Activated naive CD8-positive, alpha-beta T cell treated with anti-CD3 and anti-CD28 coated beads, Interleukin-2, amount 10 ng/mL, durations not matched to agents 7 days and 5 days (primary cell): ENCODE results near the gene PSAP. TPM values are rescaled to one million over a fixed set of nuclear protein-coding genes. Genes with fewer than 3 reads are reported as not detected.
"Not testable (repeated sequence)": the region's sequence is repeated elsewhere in the genome, so short reads cannot be mapped to it uniquely, and the experiment has no call there.

ENCODE experiments used
- ATAC-seq: fragments of 150-1000 bp; cut with Tn5 transposase; one replicate; pipeline ENCODE4 v1.10.0; 2021; ENCODE audit warnings: low read depth, moderate library complexity
- POLR2A ChIA-PET: fragments of 350-600 bp; sonication (Branson Sonifier 250); formaldehyde crosslinking; loops from one replicate; lab custom pipeline; 2021; ENCODE audit warnings: antibody characterized with exemption; lab: Charles Lee
- DNase-seq: peaks from one replicate; pipeline ENCODE4 v3.0.0; 2021
- H3K27ac Mint-ChIP-seq: one replicate; pipeline ENCODE4 v1.8.0; 2022; ENCODE audit warnings: mild to moderate bottlenecking, mixed read lengths
- H3K27me3 Mint-ChIP-seq: one replicate; pipeline ENCODE4 v1.8.0; 2022; ENCODE audit warnings: mild to moderate bottlenecking, moderate library complexity, mixed read lengths
- H3K36me3 Mint-ChIP-seq: one replicate; pipeline ENCODE4 v1.8.0; 2021; ENCODE audit warnings: mild to moderate bottlenecking, mixed read lengths
- H3K4me1 Mint-ChIP-seq: one replicate; pipeline ENCODE4 v1.8.0; 2021; ENCODE audit warnings: mixed read lengths
- H3K4me3 Mint-ChIP-seq: one replicate; pipeline ENCODE4 v1.8.0; 2022; ENCODE audit warnings: mild to moderate bottlenecking, moderate library complexity, mixed read lengths
- H3K9me3 Mint-ChIP-seq: one replicate; pipeline ENCODE4 v1.8.0; 2021; ENCODE audit warnings: mixed read lengths
- total RNA-seq, 2 experiments: library from RNA; stranded (reverse); gene quantifications; one replicate each; pipeline ENCODE4 v1.2.3, GENCODE V29; 2021

PSAP gene
- total RNA-seq, 2 experiments from 2014 or later: 171 to 175 TPM

DNA sequence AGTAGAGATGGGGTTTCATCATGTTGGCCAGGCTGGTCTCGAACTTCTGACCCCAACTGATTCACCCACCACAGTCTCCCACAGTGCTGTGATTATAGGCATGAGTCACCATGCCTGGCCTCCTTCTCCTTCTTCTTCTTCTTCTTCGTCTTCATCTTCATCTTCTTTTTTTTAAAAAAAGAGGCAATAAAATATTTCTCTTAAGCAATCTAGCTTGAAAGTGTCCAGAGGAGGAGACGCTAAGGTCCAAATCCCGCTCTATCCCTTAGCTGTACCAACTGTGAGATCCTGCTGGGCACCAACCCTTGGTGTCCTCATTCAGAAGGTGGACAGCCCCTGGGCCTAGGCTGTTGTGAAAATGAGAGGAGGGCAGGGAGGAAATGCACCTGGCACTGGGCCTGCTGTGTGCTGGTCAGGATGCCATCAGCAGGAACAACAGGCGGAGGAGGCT, 13.9 kb upstream of the PSAP start:
- H3K27me3 Mint-ChIP-seq: peaks cover 4% of the 10 kb centered on the region
- H3K4me3 Mint-ChIP-seq: no peak overlapping the region
- POLR2A ChIA-PET: no interaction called here
- ATAC-seq (no peak), DNase-seq (no peak)
- H3K27ac Mint-ChIP-seq: no peak overlapping the region
- H3K4me1 Mint-ChIP-seq: peaks cover 7% of the 10 kb centered on the region
- no peaks in the 10 kb centered on the region for H3K9me3 Mint-ChIP-seq
- no peaks in the 10 kb centered on the region for H3K36me3 Mint-ChIP-seq

DNA sequence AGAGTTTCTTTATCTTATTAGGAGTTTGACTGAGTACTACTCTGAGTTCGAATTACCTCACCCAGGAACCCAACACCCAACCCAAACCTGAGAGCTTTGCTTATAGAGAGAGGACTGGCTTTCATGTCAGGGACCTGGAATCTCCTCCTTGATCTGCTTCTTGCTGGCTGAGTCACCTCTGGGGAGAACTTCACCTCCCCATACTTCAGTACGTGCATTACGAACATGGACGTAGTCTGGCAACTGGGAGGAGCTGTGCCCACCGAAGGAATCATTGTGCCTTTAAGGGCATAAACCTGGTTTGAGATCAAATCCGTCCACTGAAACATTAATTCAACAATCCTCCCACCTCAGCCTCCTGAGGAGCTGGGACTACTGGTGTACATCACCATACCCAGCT, 12.2 kb upstream of the PSAP start:
- no peaks in the 10 kb centered on the region for H3K9me3 Mint-ChIP-seq
- ATAC-seq (no peak), DNase-seq (no peak)
- POLR2A ChIA-PET: no interaction called here
- peaks cover 6% of the 10 kb centered on the region for H3K4me1 Mint-ChIP-seq
- H3K4me3 Mint-ChIP-seq: no peak overlapping the region
- H3K27ac Mint-ChIP-seq: no peak overlapping the region
- no peaks in the 10 kb centered on the region for H3K36me3 Mint-ChIP-seq
- peaks cover 2% of the 10 kb centered on the region for H3K27me3 Mint-ChIP-seq

DNA sequence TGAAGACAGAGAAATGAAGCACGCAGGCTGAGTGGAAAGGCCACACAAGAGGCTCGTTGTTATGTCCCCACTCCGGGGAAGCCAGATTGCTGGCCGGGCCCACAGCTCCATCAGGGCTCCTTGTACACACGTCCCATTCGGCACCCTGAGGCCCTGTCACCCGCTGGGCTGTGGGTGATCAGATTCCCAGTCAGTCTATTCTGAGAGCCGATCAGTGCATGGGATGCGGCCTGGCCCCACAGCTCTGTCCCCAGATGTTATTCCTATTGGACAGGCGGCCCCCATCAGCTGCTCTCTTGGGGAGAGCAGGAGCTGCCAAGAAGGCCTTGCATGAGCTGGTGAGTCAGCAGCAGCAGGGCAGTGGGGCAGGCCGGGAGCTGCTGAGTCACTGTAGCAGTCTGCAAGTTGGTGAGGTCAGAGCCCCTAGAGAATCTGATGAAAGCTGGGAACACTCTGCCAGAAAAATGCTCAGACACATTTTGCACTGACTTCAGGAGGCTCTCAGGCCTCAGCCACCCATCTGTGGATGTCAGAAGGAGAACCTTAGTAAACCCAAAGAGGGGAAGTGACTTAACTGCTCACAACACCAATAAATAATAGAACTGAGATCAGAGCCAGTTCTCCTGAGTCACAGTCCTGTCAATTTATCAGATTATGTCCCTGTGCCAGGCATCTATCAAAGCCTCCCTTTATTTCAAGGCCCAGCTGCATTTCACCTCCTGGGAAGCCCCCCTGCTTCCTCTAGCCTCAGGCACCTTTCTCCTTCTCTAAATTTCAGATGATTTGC, 9.4 kb upstream of the PSAP start:
- ATAC-seq (peak; percentile 26), DNase-seq (no peak)
- Mint-ChIP-seq H3K27ac (no peak overlapping the region), H3K4me1 (peaks cover 5% of the 10 kb centered on the region), H3K27me3 (peaks cover 4% of the 10 kb centered on the region), H3K36me3 (no peaks in the 10 kb centered on the region), H3K9me3 (no peaks in the 10 kb centered on the region), H3K4me3 (no peak overlapping the region)
- POLR2A ChIA-PET: interaction anchor here (1.1 kb wide), 1 partner anchor 18 kb away, joined by 3 read pairs; no protein-coding TSS in a partner anchor

DNA sequence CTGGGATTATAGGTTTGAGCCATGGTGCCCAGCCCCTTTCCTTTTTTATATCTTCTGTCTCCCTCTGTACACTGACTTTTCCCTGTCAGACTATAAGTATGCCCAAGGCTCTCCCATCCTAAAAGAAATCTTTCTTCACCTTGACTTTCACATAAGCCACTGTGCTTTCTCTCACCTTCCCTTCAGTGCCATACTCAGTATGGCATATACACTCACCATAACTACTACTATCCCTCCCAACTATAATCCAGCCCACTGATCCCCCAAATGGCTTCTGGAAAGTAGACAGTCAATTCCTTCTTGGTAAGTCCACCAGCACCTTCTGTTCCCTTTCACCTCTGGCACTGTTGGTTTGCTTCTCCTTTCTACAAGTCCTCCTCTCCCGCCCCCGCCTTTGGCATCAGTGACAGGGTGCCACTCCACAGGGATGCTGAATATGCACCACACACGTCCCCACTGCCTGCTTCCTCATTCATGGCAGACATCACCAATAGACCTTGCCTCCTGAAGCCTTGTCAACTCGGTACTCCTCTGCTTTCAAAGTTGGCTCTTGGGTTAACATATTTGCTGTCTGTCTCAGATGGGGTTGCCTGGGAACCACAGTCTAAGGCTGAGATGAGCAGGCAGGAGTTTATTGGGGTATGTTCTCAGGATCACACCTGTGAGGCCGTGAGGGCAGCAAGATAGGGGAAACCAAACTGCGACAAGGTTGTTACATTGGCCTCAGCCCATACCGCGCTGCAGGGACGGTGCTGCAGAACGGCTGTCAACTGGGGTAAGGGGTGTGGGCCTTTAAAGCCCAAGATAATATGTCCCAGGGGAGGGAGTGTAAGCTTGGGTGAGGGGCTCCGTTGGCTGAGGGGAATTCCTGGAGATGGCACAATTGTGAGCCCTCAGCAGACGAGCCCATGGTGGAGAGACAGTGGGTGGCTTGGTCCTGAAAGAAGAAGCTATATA, 7.2 kb upstream of the PSAP start:
- no peak for DNase-seq
- Mint-ChIP-seq H3K36me3 (no peaks in the 10 kb centered on the region), H3K27me3 (peaks cover 5% of the 10 kb centered on the region), H3K4me3 (no peak overlapping the region), H3K27ac (no peak overlapping the region), H3K9me3 (no peaks in the 10 kb centered on the region), H3K4me1 (peaks cover 5% of the 10 kb centered on the region)
- POLR2A ChIA-PET: no interaction called here
- ATAC-seq: no peak

DNA sequence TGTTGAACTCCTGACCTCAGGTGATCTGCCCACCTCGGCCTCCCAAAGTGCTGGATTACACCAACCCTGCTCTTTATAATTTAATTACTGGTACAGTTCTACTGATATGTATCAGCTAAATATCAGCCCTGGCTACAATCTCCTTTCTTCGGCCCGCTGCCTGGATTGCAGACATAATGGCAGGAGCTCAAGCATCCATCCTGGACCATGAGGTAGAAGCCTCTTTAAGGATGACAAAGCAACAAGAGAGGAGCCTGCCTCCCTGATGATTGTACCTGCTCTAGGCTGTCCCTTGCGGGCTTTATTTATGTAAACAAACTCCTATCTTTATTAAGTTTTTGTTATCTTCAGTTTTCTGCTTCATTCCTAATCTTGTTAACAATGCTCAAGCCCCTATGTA, 5.6 kb upstream of the PSAP start:
- no peak for DNase-seq
- H3K9me3 Mint-ChIP-seq: no peaks in the 10 kb centered on the region
- H3K4me3 Mint-ChIP-seq: no peak overlapping the region
- POLR2A ChIA-PET: no interaction called here
- no peaks in the 10 kb centered on the region for H3K36me3 Mint-ChIP-seq
- H3K4me1 Mint-ChIP-seq: peaks cover 5% of the 10 kb centered on the region
- peaks cover 5% of the 10 kb centered on the region for H3K27me3 Mint-ChIP-seq
- H3K27ac Mint-ChIP-seq: no peak overlapping the region
- no peak for ATAC-seq

DNA sequence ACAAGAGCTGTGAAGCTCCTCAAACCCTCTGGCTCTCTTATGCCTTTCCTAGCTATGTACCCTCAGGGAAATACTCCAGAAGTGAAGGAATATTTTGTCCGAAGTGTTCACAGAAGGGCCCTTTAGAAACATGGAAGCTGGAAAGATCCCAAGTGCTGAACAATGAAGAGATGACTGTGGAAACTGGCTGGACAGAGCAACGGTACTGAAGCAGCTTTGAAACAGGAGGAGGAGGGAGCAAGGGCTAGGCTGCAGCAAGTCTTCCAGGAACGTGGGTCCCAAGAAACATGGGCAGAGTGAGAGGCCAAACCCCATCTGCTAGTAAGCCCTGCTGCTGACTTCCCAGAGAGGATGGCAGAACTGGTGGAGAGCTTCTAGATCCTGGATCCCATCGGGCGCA, 3.0 kb upstream of the PSAP start:
- no peaks in the 10 kb centered on the region for H3K36me3 Mint-ChIP-seq
- POLR2A ChIA-PET: no interaction called here
- no peak overlapping the region for H3K4me3 Mint-ChIP-seq
- no peaks in the 10 kb centered on the region for H3K9me3 Mint-ChIP-seq
- peaks cover 5% of the 10 kb centered on the region for H3K27me3 Mint-ChIP-seq
- H3K4me1 Mint-ChIP-seq: peaks cover 17% of the 10 kb centered on the region
- H3K27ac Mint-ChIP-seq: no peak overlapping the region
- ATAC-seq (no peak), DNase-seq (no peak)

DNA sequence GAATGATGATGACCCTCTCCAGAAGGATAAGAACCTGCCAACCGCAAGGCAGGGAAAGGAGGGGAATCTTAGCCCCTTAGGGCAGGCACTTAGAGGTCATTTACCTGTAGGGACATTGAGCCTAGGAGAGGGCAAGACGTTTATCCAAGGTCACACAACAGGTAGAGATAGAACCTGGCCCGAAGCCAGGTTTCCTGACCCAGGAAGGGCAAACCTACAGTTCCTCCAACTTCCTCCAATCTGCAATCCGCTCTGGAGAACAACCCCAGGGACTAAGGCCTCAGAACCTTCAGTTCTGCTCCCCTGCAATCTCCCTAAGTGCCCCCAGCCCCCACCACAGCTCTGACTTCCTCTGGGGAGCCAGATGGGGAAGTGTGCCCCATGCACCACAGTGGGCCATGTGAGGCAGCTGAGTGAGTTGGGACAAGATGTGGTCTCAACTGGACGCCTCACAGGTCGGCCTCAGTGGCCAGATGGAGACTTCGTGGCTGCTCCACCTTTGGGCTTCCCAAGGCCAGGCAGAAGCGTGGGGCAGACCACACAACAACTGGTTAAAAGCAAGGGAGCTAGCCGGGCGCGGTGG, 1.4 kb upstream of the PSAP start:
- no peak for DNase-seq
- no peaks in the 10 kb centered on the region for H3K36me3 Mint-ChIP-seq
- H3K27ac Mint-ChIP-seq: no peak overlapping the region
- peaks cover 30% of the 10 kb centered on the region for H3K4me1 Mint-ChIP-seq
- no peak for ATAC-seq
- H3K4me3 Mint-ChIP-seq: no peak overlapping the region
- no peaks in the 10 kb centered on the region for H3K9me3 Mint-ChIP-seq
- peaks cover 5% of the 10 kb centered on the region for H3K27me3 Mint-ChIP-seq
- POLR2A ChIA-PET: interaction anchor here (2.9 kb wide), 1 partner anchor 79 kb away, joined by 17 read pairs; the partner anchor contains the start of gene VSIR

DNA sequence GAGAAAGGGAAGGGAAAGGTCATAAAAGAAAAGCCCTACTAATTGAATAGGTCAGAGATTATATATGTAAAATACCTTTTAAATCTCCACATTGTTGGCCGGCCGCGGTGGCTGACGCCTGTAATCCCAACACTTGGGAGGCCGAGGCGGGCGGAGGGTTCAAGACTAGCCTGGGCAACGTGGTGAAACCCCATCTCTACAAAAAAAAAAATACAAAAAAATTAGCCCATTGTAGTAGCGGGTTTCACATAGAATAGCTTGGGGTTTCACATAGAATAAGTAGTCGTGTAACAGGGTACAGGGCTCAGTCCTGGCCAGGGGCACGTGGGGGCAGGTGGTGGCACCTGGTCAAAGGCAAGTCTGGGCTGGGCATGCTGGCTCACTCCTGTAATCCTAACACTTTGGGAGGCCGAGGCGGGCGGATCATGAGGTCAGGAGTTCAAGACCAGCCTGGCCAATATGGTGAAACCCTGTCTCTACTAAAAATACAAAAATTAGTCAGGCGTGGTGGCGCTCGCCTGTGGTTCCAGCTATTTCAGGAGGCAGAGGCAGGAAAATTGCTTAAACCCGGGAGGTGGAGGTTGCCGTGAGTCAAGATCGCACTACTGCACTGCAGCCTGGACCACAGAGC, 529 bp upstream of the PSAP start:
- peak; percentile 2 for ATAC-seq
- H3K27me3 Mint-ChIP-seq, DNase-seq, H3K36me3 Mint-ChIP-seq, H3K9me3 Mint-ChIP-seq: not testable (repeated sequence)
- H3K4me3 Mint-ChIP-seq: peak overlapping the region; percentile 92
- peaks cover 33% of the 10 kb centered on the region for H3K4me1 Mint-ChIP-seq
- H3K27ac Mint-ChIP-seq: peak overlapping the region; percentile 75
- POLR2A ChIA-PET: interaction anchor here (0.7 to 2.9 kb wide), 12 partner anchors 11 to 485 kb away, joined by 3 to 17 read pairs (median 6); partner anchors contain the start of gene VSIR

DNA sequence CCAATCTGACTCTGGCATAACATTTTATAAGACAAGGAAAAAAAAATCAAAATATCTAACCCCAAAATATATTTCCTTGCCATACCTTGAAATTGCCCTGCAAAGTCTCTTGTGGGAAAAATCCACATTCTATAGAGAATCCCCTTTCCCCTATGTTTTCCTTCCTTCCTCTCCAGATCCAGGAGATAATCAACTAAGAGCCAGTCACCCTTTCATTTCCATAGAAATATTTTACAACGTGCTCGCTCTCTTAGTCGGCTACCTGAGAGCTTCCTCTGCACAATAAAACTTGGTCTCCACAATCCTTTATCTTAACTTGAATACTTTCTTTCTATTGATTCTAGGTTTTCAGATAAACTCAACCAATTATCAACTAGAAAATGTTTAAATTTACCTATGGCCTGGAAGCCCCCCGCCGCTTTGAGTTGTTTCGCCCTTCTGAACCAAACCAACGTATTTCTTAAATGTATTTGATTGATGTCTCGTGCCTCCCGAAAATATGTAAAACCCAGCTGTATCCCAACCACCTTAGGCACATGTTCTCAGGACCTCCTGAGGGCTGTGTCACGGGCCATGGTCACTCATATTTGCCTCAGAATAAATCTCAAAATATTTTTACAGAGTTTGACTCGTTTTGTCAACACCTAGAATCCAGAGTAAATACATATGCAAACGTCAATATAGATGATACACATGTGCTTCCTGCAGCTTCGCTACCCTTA, 869 bp downstream of the PSAP start:
- DNase-seq (no peak), ATAC-seq (peak; percentile 8)
- peaks cover 42% of the 10 kb centered on the region for H3K4me1 Mint-ChIP-seq
- POLR2A ChIA-PET: interaction anchor here (1.1 to 2.9 kb wide), 10 partner anchors 9 to 487 kb away, joined by 3 to 17 read pairs (median 6); partner anchors contain the start of gene VSIR
- peak overlapping the region; percentile 75 for H3K27ac Mint-ChIP-seq
- H3K9me3 Mint-ChIP-seq: no peaks in the 10 kb centered on the region
- H3K27me3 Mint-ChIP-seq: peaks cover 3% of the 10 kb centered on the region
- peak overlapping the region; percentile 92 for H3K4me3 Mint-ChIP-seq
- H3K36me3 Mint-ChIP-seq: peaks cover 3% of the 10 kb centered on the region

DNA sequence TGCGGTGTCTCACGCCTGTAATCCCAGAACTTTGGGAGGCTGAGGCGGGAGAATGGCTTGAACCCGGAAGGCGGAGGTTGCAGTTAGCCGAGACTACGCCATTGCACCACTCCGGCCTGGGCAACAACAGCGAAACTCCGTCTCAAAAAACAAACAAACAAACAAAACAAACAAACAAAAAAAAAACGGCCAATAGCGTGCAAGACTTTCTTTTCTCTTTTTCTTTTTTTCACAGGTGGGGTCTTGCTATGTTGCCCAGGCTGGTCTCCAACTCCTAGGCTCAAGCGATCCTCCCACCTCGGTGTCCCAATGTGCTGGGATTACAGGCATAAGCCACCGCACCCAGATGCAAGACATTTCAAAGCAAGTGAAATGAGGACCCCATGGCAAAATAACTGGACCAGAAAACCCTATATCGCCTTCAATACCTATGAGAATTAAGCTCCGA, 1.6 kb downstream of the PSAP start:
- H3K27ac Mint-ChIP-seq: no peak overlapping the region
- H3K9me3 Mint-ChIP-seq: no peaks in the 10 kb centered on the region
- peaks cover 3% of the 10 kb centered on the region for H3K27me3 Mint-ChIP-seq
- DNase-seq: no peak
- H3K4me1 Mint-ChIP-seq: peaks cover 47% of the 10 kb centered on the region
- peaks cover 3% of the 10 kb centered on the region for H3K36me3 Mint-ChIP-seq
- ATAC-seq: no peak
- POLR2A ChIA-PET: interaction anchor here (1.0 to 2.9 kb wide), 2 partner anchors 29 to 76 kb away, joined by 3 to 17 read pairs; partner anchors contain the start of gene VSIR
- H3K4me3 Mint-ChIP-seq: peak overlapping the region; percentile 92

DNA sequence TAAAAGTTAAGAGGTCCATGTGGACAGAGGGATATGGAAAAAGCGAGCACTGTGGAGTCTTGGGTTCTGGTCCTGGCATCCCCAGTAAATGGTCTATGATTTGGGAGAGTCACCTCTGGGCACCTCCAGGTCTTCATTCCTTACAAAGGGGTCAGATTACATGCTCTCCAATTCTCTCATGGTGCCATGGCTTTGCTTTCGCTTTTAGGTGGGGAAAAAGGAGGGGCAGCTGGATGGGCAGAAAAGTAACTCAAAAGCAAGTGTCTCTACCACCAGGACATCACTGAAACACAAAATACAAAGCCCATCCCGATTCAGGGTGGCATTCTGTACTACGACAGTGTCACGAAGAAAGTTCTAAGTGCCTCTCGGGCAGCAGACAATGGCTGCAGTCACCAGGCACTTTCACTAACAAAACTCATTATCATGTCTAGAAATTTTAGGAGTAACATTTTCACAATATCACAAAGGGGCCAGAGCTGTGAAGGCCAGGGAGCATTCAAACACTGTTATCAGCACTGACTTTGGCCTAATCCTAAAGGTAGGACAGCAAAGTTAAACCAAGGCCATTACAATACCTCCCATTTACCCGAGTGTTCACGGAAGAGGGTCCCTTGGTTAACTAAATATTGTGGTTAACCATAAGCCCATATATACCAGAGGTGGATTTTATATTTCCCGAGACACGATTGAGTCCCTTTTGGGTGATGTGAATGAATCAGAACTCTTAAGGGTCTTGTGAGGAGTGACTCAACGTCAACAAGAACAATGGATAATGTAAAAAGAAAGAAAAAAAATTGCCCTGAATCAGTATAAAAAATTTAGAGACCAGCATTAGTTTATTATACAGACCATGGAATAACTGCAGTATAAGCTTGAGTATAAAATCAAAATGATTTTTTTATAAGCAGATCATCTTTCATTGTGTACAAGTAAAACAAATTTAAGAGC, 2.5 kb downstream of the PSAP start:
- no peak overlapping the region for H3K27ac Mint-ChIP-seq
- peaks cover 3% of the 10 kb centered on the region for H3K36me3 Mint-ChIP-seq

More for the DNA sequence above, 2.5 kb downstream of the PSAP start:
- Mint-ChIP-seq H3K4me1 (peaks cover 50% of the 10 kb centered on the region), H3K4me3 (peak overlapping the region; percentile 39), H3K27me3 (no peaks in the 10 kb centered on the region), H3K9me3 (no peaks in the 10 kb centered on the region)
- POLR2A ChIA-PET: interaction anchor here (1.0 kb wide), 1 partner anchor 30 kb away, joined by 3 read pairs; no protein-coding TSS in a partner anchor
- DNase-seq: no peak
- no peak for ATAC-seq
